IMR-90 (cell line): ENCODE measurements around the gene UNC119. TPM values are rescaled to one million over a fixed set of nuclear protein-coding genes. Genes with fewer than 3 reads are reported as not detected.

Experiments
- ATAC-seq: fragments of 200-7000 bp; cut with Tn5 transposase; 2 replicates; pipeline ENCODE4 v1.9.1; 2020; ENCODE audit warnings: low read depth, mild to moderate bottlenecking, moderate library complexity
- BruUV-seq: library from RNA; stranded (reverse); fragments of 400-500 nt; replicated peaks from 2 replicates; lab custom pipeline; 2021; lab: Mats Ljungman, UMichigan
- CTCF ChIA-PET: fragments of 300-600 bp; formaldehyde crosslinking; extraction: SDS; loops from one replicate; lab custom pipeline; 2021; ENCODE audit warnings: antibody characterized with exemption; lab: Yijun Ruan, JAX
- POLR2A ChIA-PET: fragments of 300-600 bp; sonication (Branson Sonifier 250); formaldehyde crosslinking; loops from one replicate; lab custom pipeline; 2022; ENCODE audit warnings: antibody characterized with exemption; ENCODE audit not compliant: unreplicated experiment; lab: Charles Lee
- DNase-seq: peaks from one replicate; pipeline ENCODE4 v3.0.0; 2013
- H2AFZ ChIP-seq: replicated peaks from 2 replicates; pipeline ENCODE3; 2013; ENCODE audit warnings: low read length, mild to moderate bottlenecking; ENCODE audit not compliant: poor library complexity
- H2AK5ac ChIP-seq: 2 replicates; pipeline ENCODE4 v1.6.1; 2013; ENCODE audit warnings: low read depth, low read length, inconsistent platforms
- H2AK9ac ChIP-seq: replicated peaks from 2 replicates; pipeline ENCODE3; 2013; ENCODE audit warnings: mild to moderate bottlenecking, low read depth, low read length, moderate library complexity; ENCODE audit not compliant: poor library complexity
- H2BK120ac ChIP-seq: 2 replicates; pipeline ENCODE4 v1.6.1; 2013; ENCODE audit warnings: low read depth, low read length, inconsistent platforms
- H2BK15ac ChIP-seq: 3 replicates; pipeline ENCODE4 v1.6.1; 2013; ENCODE audit warnings: low read depth, low read length, inconsistent platforms
- H2BK20ac ChIP-seq: 2 replicates; pipeline ENCODE4 v1.6.1; 2013; ENCODE audit warnings: low read depth, mild to moderate bottlenecking, inconsistent platforms, low read length, moderate library complexity
- H2BK5ac ChIP-seq: 2 replicates; pipeline ENCODE4 v1.6.1; 2013; ENCODE audit warnings: mild to moderate bottlenecking, low read depth, low read length, inconsistent platforms; ENCODE audit not compliant: poor library complexity, severe bottlenecking
- H3K14ac ChIP-seq: replicated peaks from 2 replicates; pipeline ENCODE4 v1.6.1; 2013; ENCODE audit warnings: low read depth, low read length, inconsistent platforms
- H3K18ac ChIP-seq: 2 replicates; pipeline ENCODE4 v1.6.1; 2013; ENCODE audit warnings: low read depth, low read length, control low read depth
- H3K23ac ChIP-seq: 2 replicates; pipeline ENCODE4 v1.6.1; 2013; ENCODE audit warnings: low read depth, low read length, inconsistent platforms
- H3K27ac ChIP-seq: 2 replicates; pipeline ENCODE4 v1.5.1; 2013; ENCODE audit warnings: mild to moderate bottlenecking, control low read depth, low read length; ENCODE audit not compliant: insufficient read depth
- H3K27me3 ChIP-seq: 2 replicates; pipeline ENCODE4 v1.6.1; 2013; ENCODE audit warnings: low read length; ENCODE audit not compliant: control insufficient read depth, insufficient read depth
- H3K36me3 ChIP-seq: 2 replicates; pipeline ENCODE4 v1.6.1; 2013; ENCODE audit warnings: low read length, mixed read lengths; ENCODE audit not compliant: control insufficient read depth, insufficient read depth
- H3K4ac ChIP-seq: 2 replicates; pipeline ENCODE4 v1.6.1; 2013; ENCODE audit warnings: low read depth, low read length, inconsistent platforms
- H3K4me1 ChIP-seq: 2 replicates; pipeline ENCODE4 v1.6.1; 2013; ENCODE audit warnings: low read length, mixed read lengths; ENCODE audit not compliant: control insufficient read depth, insufficient read depth
- H3K4me2 ChIP-seq: 2 replicates; pipeline ENCODE4 v1.6.1; 2013; ENCODE audit warnings: low read depth, mild to moderate bottlenecking, control low read depth, low read length, moderate library complexity
- H3K4me3 ChIP-seq: 2 replicates; pipeline ENCODE4 v1.5.1; 2013; ENCODE audit warnings: low read depth, mild to moderate bottlenecking, control low read depth, low read length, moderate library complexity; ENCODE audit not compliant: insufficient read depth
- H3K56ac ChIP-seq: 2 replicates; pipeline ENCODE4 v1.6.1; 2013; ENCODE audit warnings: low read length, inconsistent platforms; ENCODE audit not compliant: insufficient read depth; ENCODE audit errors: extremely low read depth
- H3K79me1 ChIP-seq, 2 experiments: 2 replicates each; pipeline ENCODE4 v1.6.1; 2013; ENCODE audit warnings: low read length in 2 of 2, inconsistent platforms in 1 of 2, low read depth in 1 of 2
- H3K9ac ChIP-seq: 2 replicates; pipeline ENCODE4 v1.6.1; 2013; ENCODE audit warnings: low read depth, low read length, control low read depth
- H3K9me1 ChIP-seq: 2 replicates; pipeline ENCODE4 v1.6.1; 2013; ENCODE audit warnings: low read length, inconsistent platforms; ENCODE audit not compliant: insufficient read depth
- H3K9me3 ChIP-seq: 2 replicates; pipeline ENCODE4 v1.6.1; 2013; ENCODE audit warnings: low read length; ENCODE audit not compliant: control insufficient read depth, insufficient read depth
- H4K20me1 ChIP-seq: 2 replicates; pipeline ENCODE4 v1.6.1; 2013; ENCODE audit warnings: low read length, inconsistent platforms; ENCODE audit not compliant: insufficient read depth
- H4K5ac ChIP-seq: 2 replicates; pipeline ENCODE4 v1.6.1; 2013; ENCODE audit warnings: mild to moderate bottlenecking, low read depth, low read length, control low read depth
- H4K8ac ChIP-seq, 2 experiments: 2 replicates each; pipeline ENCODE4 v1.6.1; 2013; ENCODE audit warnings: low read depth in 2 of 2, low read length in 2 of 2, control low read depth in 1 of 2, inconsistent platforms in 1 of 2
- H4K91ac ChIP-seq: 2 replicates; pipeline ENCODE4 v1.6.1; 2013; ENCODE audit warnings: low read depth, low read length, inconsistent platforms; ENCODE audit not compliant: insufficient read depth
- BHLHE40 ChIP-seq: fragments of 150-350 bp; IDR thresholded peaks from 2 replicates; pipeline ENCODE4 v1.6.1; 2016; ENCODE audit warnings: mild to moderate bottlenecking, low read depth, low read length
- CEBPB ChIP-seq: IDR thresholded peaks from 2 replicates; pipeline ENCODE4 v1.6.1; 2012; ENCODE audit warnings: low read depth, low read length, improper control_type of control experiment
- CHD1 ChIP-seq: IDR thresholded peaks from 2 replicates; pipeline ENCODE4 v1.6.1; 2012; ENCODE audit warnings: low read depth, low read length, improper control_type of control experiment
- CTCF ChIP-seq: conservative IDR thresholded peaks from 2 replicates; pipeline ENCODE4 v1.5.1; 2012; ENCODE audit warnings: mild to moderate bottlenecking, low read depth, low read length, improper control_type of control experiment
- ELK1 ChIP-seq: fragments of 150-350 bp; IDR thresholded peaks from 2 replicates; pipeline ENCODE4 v1.6.1; 2016; ENCODE audit warnings: low read depth, mild to moderate bottlenecking, low read length, moderate library complexity, borderline replicate concordance
- FOS ChIP-seq: fragments of 150-350 bp; IDR thresholded peaks from 2 replicates; pipeline ENCODE4 v1.6.1; 2016; ENCODE audit warnings: low read depth, low read length
- MAFK ChIP-seq: IDR thresholded peaks from 2 replicates; pipeline ENCODE4 v1.6.1; 2012; ENCODE audit warnings: low read depth, low read length, improper control_type of control experiment
- MAZ ChIP-seq: IDR thresholded peaks from 2 replicates; pipeline ENCODE4 v1.6.1; 2012; ENCODE audit warnings: low read depth, mild to moderate bottlenecking, low read length, improper control_type of control experiment, moderate library complexity, borderline replicate concordance
- NFE2L2 ChIP-seq: fragments of 150-350 bp; IDR thresholded peaks from 2 replicates; pipeline ENCODE4 v1.6.1; 2016; ENCODE audit warnings: low read depth, mild to moderate bottlenecking, low read length
- POLR2A ChIP-seq: IDR thresholded peaks from 2 replicates; pipeline ENCODE4 v1.6.1; 2012; ENCODE audit warnings: mild to moderate bottlenecking, low read depth, low read length
- RCOR1 ChIP-seq: IDR thresholded peaks from 2 replicates; pipeline ENCODE4 v1.6.1; 2012; ENCODE audit warnings: mild to moderate bottlenecking, low read length, improper control_type of control experiment; ENCODE audit not compliant: insufficient replicate concordance
- RFX5 ChIP-seq: IDR thresholded peaks from 2 replicates; pipeline ENCODE4 v1.8.0; 2012; ENCODE audit warnings: low read depth, mild to moderate bottlenecking, low read length, moderate library complexity
- SMC3 ChIP-seq: fragments of 150-350 bp; IDR thresholded peaks from 2 replicates; pipeline ENCODE4 v1.6.1; 2016; ENCODE audit warnings: low read depth, mild to moderate bottlenecking, antibody characterized with exemption, low read length, moderate library complexity
- USF2 ChIP-seq: fragments of 150-350 bp; IDR thresholded peaks from 2 replicates; pipeline ENCODE4 v1.6.1; 2017; ENCODE audit warnings: mild to moderate bottlenecking, antibody characterized with exemption, low read length, low read depth
- WGBS, 2 experiments: methylation state at CpG; one replicate each; pipeline versions ENCODE4 v1.1.5 to v1.1.7; 2013; ENCODE audit warnings: missing lambda C conversion rate in 2 of 2; ENCODE audit not compliant: insufficient read length in 1 of 2; ENCODE audit errors: extremely low coverage in 2 of 2; 5-methylcytosine and 5-hydroxymethylcytosine counted together
- dilution Hi-C: fragments of 300-500 bp; cut with HindIII; formaldehyde crosslinking; loops from one replicate; pipeline ENCODE4 v1.14.3; 2018; ENCODE audit warnings: low sequenced_read_pairs; ENCODE audit not compliant: unreplicated experiment
- in situ Hi-C: fragments of 300-500 bp; cut with MboI; formaldehyde crosslinking; loops from 3 replicates; pipeline ENCODE4 v1.14.3; 2019; ENCODE audit warnings: low sequenced_read_pairs, inconsistent platforms, mixed read lengths
- intact Hi-C: fragments of 100-400 bp; cut with micrococcal nuclease; formaldehyde crosslinking; loops from 2 replicates; pipeline ENCODE4 v1.10.0; 2022
- polyA plus RNA-seq, 3 experiments: library from polyadenylated mRNA; depleted of rRNA; stranded (reverse); fragments of >200 nt; gene quantifications; 2 replicates each; pipeline ENCODE4 v1.2.3, GENCODE V29; 2012; ENCODE audit warnings: low replicate concordance in 1 of 3
- total RNA-seq: library from RNA; depleted of rRNA; stranded (reverse); fragments of >200 nt; gene quantifications from 2 replicates; pipeline ENCODE4 v1.2.3, GENCODE V29; 2012

UNC119 gene
- total and polyA plus RNA-seq, 2 of the 4 experiments (the other 2 are of a cell fraction), result 22.4 to 57.4 TPM

- Histone ChIP-seq H3K23ac (no peak overlapping the region), H2AK9ac (no peak overlapping the region), H3K36me3 (no peaks in the 10 kb centered on the region), H2BK15ac (no peak overlapping the region), H4K5ac (no peak overlapping the region), H2AFZ (no peak overlapping the region), H3K9ac (no peak overlapping the region), H3K9me1 (no peaks in the 10 kb centered on the region), H4K20me1 (0 out of 2 replicates have a peak, but pooled peaks cover 5% of the 10 kb centered on the region), H3K27me3 (peaks cover 42% of the 10 kb centered on the region), H2AK5ac (no peak overlapping the region), H3K27ac (no peak overlapping the region), H3K56ac (no peak overlapping the region), H3K4me3 (no peak overlapping the region), H3K9me3 (no peaks in the 10 kb centered on the region), H2BK120ac (no peak overlapping the region), H3K79me1 (no peaks in the 10 kb centered on the region), H2BK5ac (no peak overlapping the region), H3K14ac (no peak overlapping the region), H3K4me1 (no peaks in the 10 kb centered on the region; the same call in 1 of the 2 replicates), H3K18ac (no peak overlapping the region), H2BK20ac (no peak overlapping the region), H3K4ac (no peak overlapping the region), H3K4me2 (no peak overlapping the region), H4K91ac (no peak overlapping the region), H4K8ac (no peak overlapping the region)
- ChIA-PET POLR2A (no interaction called here), CTCF (no interaction called here)
- no peak for TF ChIP-seq POLR2A
- TF ChIP-seq FOS, result no peak
- TF ChIP-seq NFE2L2, result no peak
- TF ChIP-seq CHD1, result no peak
- TF ChIP-seq SMC3, result no peak
- TF ChIP-seq CEBPB, result no peak
- TF ChIP-seq CTCF, result no peak
- TF ChIP-seq MAFK, result no peak
- TF ChIP-seq RCOR1, result no peak
- no peak for TF ChIP-seq ELK1
- no peak for TF ChIP-seq USF2
- TF ChIP-seq MAZ, result no peak
- no peak for TF ChIP-seq BHLHE40
- TF ChIP-seq RFX5, result no peak
- DNase-seq (no peak), ATAC-seq (no peak)
- BruUV-seq, result no TSS peak
- dilution Hi-C loops (no loop called here), intact Hi-C loops (no loop called here), in situ Hi-C loops (loop anchor here (5.0 to 10.0 kb wide), 2 partner anchors 38 to 116 kb away; partner anchors contain the start of gene RSKR)
- WGBS, 2 experiments, result 50% methylated on average over 2 of the region's 12 CpGs; no CpG with 5 or more reads in 1 of the 2 experiments
Observed at GRCh38 chr17:28498652-28499363, 53.6 kb downstream of the UNC119 start.
